Measurements from ENCODE around the gene CRHR1. TPM values are rescaled to one million over a fixed set of nuclear protein-coding genes. Genes with fewer than 3 reads are reported as not detected.

The CRHR1 gene
- polyA plus RNA-seq, 2 of the 4 experiments (the other 2 are of a cell fraction): 0.09 to 0.12 TPM

- no peak for TF ChIP-seq HEYL (CRISPR knock-in tag; IDR thresholded peaks at IDR 0.05)
These were observed 7.0 kb downstream of the CRHR1 start (continued) for GRCh38 chr17:45791041-45791582.

- FAIRE-seq (no peak), ATAC-seq (peak in 1 of 2 experiments; percentile 44; a peak in 3 of 6 replicates), DNase-seq (ENCODE audit: low read depth in 1 of 2, low spot score in 1 of 2) (peak in 1 of 2 experiments; percentile 28)
- H3K4me3 ChIP-seq: no peak overlapping the region
- no peak overlapping the region for H3K4me2 ChIP-seq
- ChIA-PET POLR2A (no interaction called here), CTCF (interaction anchor here (0.9 to 10.7 kb wide), 5 partner anchors 10 to 60 kb away, joined by 3 to 101 read pairs (median 5); partner anchors contain the start of gene CRHR1)
- no peak for TF ChIP-seq EP300 (IDR thresholded peaks at IDR 0.05)
- TF ChIP-seq MAFK (IDR thresholded peaks at IDR 0.05; ENCODE audit: partially characterized antibody): no peak
- no peak for TF ChIP-seq EHF (CRISPR knock-in tag; IDR thresholded peaks at IDR 0.05)
- TF ChIP-seq, protein P1, sequence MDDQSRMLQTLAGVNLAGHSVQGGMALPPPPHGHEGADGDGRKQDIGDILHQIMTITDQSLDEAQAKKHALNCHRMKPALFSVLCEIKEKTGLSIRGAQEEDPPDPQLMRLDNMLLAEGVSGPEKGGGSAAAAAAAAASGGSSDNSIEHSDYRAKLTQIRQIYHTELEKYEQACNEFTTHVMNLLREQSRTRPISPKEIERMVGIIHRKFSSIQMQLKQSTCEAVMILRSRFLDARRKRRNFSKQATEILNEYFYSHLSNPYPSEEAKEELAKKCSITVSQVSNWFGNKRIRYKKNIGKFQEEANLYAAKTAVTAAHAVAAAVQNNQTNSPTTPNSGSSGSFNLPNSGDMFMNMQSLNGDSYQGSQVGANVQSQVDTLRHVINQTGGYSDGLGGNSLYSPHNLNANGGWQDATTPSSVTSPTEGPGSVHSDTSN (IDR thresholded peaks at IDR 0.05): no peak
- no peak for TF ChIP-seq BHLHE40 (IDR thresholded peaks at IDR 0.05; ENCODE audit: low read depth, low read length)
- no peak for TF ChIP-seq CHD2 (IDR thresholded peaks at IDR 0.05; ENCODE audit: low read length, partially characterized antibody)
- TF ChIP-seq MYC (IDR thresholded peaks at IDR 0.05; ENCODE audit: borderline replicate concordance, low read length): no peak
- no peak for TF ChIP-seq TFCP2L1 (CRISPR knock-in tag; IDR thresholded peaks at IDR 0.05)
- no peak for TF ChIP-seq TP53 (CRISPR knock-in tag; IDR thresholded peaks at IDR 0.05)
- TF ChIP-seq JUN (IDR thresholded peaks at IDR 0.05): no peak
- no peak for TF ChIP-seq BCL3 (IDR thresholded peaks at IDR 0.05)
- no peak for TF ChIP-seq ZC3H11A (IDR thresholded peaks at IDR 0.05)
- TF ChIP-seq FOXS1 (CRISPR knock-in tag; IDR thresholded peaks at IDR 0.05): no peak
- TF ChIP-seq ZFP36 (IDR thresholded peaks at IDR 0.05; ENCODE audit: borderline replicate concordance, partially characterized antibody): no peak
- no peak for TF ChIP-seq RCOR1 (IDR thresholded peaks at IDR 0.05; ENCODE audit: low read depth, low read length)
- TF ChIP-seq, protein P2, sequence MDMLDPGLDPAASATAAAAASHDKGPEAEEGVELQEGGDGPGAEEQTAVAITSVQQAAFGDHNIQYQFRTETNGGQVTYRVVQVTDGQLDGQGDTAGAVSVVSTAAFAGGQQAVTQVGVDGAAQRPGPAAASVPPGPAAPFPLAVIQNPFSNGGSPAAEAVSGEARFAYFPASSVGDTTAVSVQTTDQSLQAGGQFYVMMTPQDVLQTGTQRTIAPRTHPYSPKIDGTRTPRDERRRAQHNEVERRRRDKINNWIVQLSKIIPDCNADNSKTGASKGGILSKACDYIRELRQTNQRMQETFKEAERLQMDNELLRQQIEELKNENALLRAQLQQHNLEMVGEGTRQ (IDR thresholded peaks at IDR 0.05): no peak
- no peak for TF ChIP-seq FOSL2 (IDR thresholded peaks at IDR 0.05)
- TF ChIP-seq FOSL2 (CRISPR knock-in tag; IDR thresholded peaks at IDR 0.05): no peak
- TF ChIP-seq HEYL (CRISPR knock-in tag; IDR thresholded peaks at IDR 0.05): no peak
- TF ChIP-seq NFE2L2 (conservative IDR thresholded peaks at IDR 0.05; ENCODE audit: low read length): no peak
- H3K4me1 ChIP-seq: no peaks in the 10 kb centered on the region
- H3K27ac ChIP-seq: no peak overlapping the region
- 17% methylated on average over 9 of the region's 9 CpGs for WGBS (ENCODE audit: missing lambda C conversion rate)
- H3K9me3 ChIP-seq: no peaks in the 10 kb centered on the region
These were observed 7.8 kb downstream of the CRHR1 start for GRCh38 chr17:45791935-45792334.

DNA sequence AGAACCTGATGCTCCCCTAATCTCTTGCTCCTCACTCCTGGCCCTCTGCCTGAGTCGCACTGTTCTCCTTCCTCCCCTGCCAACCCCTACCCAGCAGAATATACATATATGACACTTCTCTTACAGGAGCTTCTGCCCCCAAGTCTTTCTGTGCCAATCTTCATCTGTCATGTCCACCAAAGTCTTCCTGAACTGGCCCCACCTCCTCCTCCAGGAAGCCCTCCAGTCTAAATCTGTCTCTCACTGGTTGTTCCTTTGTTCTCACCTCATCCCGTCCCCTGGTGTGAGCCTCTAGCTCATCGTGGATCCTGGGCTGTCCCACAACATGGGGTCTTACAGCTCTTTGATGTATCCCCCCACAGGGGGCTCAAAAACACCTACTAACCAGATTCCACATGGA lies 8.3 kb downstream of the CRHR1 start:
- ChIA-PET POLR2A (no interaction called here), CTCF (interaction anchor here (1.0 to 10.7 kb wide), 4 partner anchors 11 to 43 kb away, joined by 3 to 101 read pairs (median 6); partner anchors contain the start of gene CRHR1)
- TF ChIP-seq ZFP36 (IDR thresholded peaks at IDR 0.05; ENCODE audit: borderline replicate concordance, partially characterized antibody): peak; percentile 65
- no peak for TF ChIP-seq CEBPB (IDR thresholded peaks at IDR 0.05)
- DNase-seq (ENCODE audit: low read depth in 1 of 2, low spot score in 1 of 2) (no peak), ATAC-seq (no peak), FAIRE-seq (no peak)
- no peaks in the 10 kb centered on the region for H3K9me3 ChIP-seq
- H3K4me1 ChIP-seq: no peaks in the 10 kb centered on the region
- H3K27ac ChIP-seq: no peak overlapping the region
- no peak overlapping the region for H3K4me2 ChIP-seq
- H3K4me3 ChIP-seq: no peak overlapping the region
- WGBS (ENCODE audit: missing lambda C conversion rate): 55% methylated on average over 3 of the region's 3 CpGs
